Measurements from ENCODE around the gene LPIN2. TPM values are rescaled to one million over a fixed set of nuclear protein-coding genes. Genes with fewer than 3 reads are reported as not detected.

LPIN2 gene
- total and polyA plus RNA-seq, 2 of the 13 experiments (the other 11 are each of a cell fraction or from before 2014, with no cell fraction given): 46.0 to 119 TPM

DNA sequence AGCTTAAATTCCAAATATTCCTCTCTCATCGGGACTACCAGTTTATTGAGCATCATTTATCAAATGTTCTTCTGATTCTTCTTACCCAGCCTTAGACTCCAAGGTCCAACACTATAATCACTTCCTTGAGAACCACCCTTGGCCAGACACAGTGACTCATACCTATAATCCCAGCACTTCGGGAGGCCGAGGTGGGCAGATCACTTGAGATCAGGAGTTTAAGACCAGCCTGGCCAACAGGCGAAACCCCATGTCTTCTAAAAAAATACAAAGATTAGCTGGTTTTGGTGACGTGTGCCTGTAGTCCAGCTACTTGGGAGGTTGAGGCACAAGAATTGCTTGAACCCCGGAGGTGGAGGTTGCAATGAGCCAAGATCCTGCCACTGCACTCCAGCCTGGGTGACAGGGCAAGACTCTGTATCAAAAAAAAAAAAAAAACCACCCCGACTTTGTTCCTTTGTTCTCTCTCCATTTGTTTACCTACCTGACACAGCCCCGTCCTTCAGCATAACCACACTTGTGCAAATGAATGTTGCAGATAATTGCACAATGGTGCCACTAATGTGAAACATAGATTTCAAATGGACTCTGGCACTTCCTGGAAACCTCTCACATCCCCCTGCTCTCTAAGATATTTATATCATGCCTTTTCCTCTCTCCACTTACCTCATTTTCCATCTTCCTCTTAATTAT is 38.9 kb upstream of the LPIN2 start (continued):
- TF ChIP-seq, protein P1, sequence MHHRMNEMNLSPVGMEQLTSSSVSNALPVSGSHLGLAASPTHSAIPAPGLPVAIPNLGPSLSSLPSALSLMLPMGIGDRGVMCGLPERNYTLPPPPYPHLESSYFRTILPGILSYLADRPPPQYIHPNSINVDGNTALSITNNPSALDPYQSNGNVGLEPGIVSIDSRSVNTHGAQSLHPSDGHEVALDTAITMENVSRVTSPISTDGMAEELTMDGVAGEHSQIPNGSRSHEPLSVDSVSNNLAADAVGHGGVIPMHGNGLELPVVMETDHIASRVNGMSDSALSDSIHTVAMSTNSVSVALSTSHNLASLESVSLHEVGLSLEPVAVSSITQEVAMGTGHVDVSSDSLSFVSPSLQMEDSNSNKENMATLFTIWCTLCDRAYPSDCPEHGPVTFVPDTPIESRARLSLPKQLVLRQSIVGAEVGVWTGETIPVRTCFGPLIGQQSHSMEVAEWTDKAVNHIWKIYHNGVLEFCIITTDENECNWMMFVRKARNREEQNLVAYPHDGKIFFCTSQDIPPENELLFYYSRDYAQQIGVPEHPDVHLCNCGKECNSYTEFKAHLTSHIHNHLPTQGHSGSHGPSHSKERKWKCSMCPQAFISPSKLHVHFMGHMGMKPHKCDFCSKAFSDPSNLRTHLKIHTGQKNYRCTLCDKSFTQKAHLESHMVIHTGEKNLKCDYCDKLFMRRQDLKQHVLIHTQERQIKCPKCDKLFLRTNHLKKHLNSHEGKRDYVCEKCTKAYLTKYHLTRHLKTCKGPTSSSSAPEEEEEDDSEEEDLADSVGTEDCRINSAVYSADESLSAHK (CRISPR knock-in tag; IDR thresholded peaks at IDR 0.05; ENCODE audit: borderline replicate concordance): no peak
- TF ChIP-seq CBX2 (IDR thresholded peaks at IDR 0.05; ENCODE audit: low read depth, low read length) (no peak), CBX2 (CRISPR knock-in tag; IDR thresholded peaks at IDR 0.05; ENCODE audit: low read depth) (no peak), TCF7L2 (IDR thresholded peaks at IDR 0.05; ENCODE audit: low read depth, low read length) (peak; percentile 84), ZNF564 (CRISPR knock-in tag; IDR thresholded peaks at IDR 0.05) (peak; percentile 53; the same call in 1 of the 2 replicates), ZNF792 (CRISPR knock-in tag; IDR thresholded peaks at IDR 0.05) (0 out of 2 replicates have a peak, but pooled peaks have one; percentile 30), TOPORS (CRISPR knock-in tag; IDR thresholded peaks at IDR 0.05) (peak; percentile 86), GABPA (IDR thresholded peaks at IDR 0.05; ENCODE audit: low read depth, low read length) (no peak), GABPA (CRISPR knock-in tag; IDR thresholded peaks at IDR 0.05; ENCODE audit: low read depth) (peak; percentile 52; the same call in 1 of the 2 replicates), IRF2 (CRISPR knock-in tag; IDR thresholded peaks at IDR 0.05) (peak; percentile 82), PHF21A (CRISPR knock-in tag; IDR thresholded peaks at IDR 0.05) (peak; percentile 93), ETV5 (CRISPR knock-in tag; IDR thresholded peaks at IDR 0.05; ENCODE audit: borderline replicate concordance) (peak; percentile 94), CREM (IDR thresholded peaks at IDR 0.05) (peak; percentile 92), CREM (CRISPR knock-in tag; IDR thresholded peaks at IDR 0.05) (no peak), DR1 (CRISPR knock-in tag; IDR thresholded peaks at IDR 0.05) (no peak), RXRB (CRISPR knock-in tag; IDR thresholded peaks at IDR 0.05; ENCODE audit: borderline replicate concordance) (peak; percentile 95), ZNF839 (CRISPR knock-in tag; IDR thresholded peaks at IDR 0.05; ENCODE audit: borderline replicate concordance) (no peak), GATA4 (IDR thresholded peaks at IDR 0.05; ENCODE audit: borderline replicate concordance, low read depth) (peak; percentile 94; the same call in 1 of the 2 replicates), ISL2 (CRISPR knock-in tag; IDR thresholded peaks at IDR 0.05) (peak; percentile 93), TCF12 (IDR thresholded peaks at IDR 0.05) (no peak), TCF12 (CRISPR knock-in tag; IDR thresholded peaks at IDR 0.05) (peak; percentile 33; the same call in 1 of the 2 replicates), PITX1 (CRISPR knock-in tag; IDR thresholded peaks at IDR 0.05) (peak; percentile 56)
- TF ChIP-seq, protein P2, sequence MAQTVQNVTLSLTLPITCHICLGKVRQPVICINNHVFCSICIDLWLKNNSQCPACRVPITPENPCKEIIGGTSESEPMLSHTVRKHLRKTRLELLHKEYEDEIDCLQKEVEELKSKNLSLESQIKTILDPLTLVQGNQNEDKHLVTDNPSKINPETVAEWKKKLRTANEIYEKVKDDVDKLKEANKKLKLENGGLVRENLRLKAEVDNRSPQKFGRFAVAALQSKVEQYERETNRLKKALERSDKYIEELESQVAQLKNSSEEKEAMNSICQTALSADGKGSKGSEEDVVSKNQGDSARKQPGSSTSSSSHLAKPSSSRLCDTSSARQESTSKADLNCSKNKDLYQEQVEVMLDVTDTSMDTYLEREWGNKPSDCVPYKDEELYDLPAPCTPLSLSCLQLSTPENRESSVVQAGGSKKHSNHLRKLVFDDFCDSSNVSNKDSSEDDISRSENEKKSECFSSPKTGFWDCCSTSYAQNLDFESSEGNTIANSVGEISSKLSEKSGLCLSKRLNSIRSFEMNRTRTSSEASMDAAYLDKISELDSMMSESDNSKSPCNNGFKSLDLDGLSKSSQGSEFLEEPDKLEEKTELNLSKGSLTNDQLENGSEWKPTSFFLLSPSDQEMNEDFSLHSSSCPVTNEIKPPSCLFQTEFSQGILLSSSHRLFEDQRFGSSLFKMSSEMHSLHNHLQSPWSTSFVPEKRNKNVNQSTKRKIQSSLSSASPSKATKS (CRISPR knock-in tag; IDR thresholded peaks at IDR 0.05): peak; percentile 59; the same call in 1 of the 2 replicates
- TF ChIP-seq, protein P3, sequence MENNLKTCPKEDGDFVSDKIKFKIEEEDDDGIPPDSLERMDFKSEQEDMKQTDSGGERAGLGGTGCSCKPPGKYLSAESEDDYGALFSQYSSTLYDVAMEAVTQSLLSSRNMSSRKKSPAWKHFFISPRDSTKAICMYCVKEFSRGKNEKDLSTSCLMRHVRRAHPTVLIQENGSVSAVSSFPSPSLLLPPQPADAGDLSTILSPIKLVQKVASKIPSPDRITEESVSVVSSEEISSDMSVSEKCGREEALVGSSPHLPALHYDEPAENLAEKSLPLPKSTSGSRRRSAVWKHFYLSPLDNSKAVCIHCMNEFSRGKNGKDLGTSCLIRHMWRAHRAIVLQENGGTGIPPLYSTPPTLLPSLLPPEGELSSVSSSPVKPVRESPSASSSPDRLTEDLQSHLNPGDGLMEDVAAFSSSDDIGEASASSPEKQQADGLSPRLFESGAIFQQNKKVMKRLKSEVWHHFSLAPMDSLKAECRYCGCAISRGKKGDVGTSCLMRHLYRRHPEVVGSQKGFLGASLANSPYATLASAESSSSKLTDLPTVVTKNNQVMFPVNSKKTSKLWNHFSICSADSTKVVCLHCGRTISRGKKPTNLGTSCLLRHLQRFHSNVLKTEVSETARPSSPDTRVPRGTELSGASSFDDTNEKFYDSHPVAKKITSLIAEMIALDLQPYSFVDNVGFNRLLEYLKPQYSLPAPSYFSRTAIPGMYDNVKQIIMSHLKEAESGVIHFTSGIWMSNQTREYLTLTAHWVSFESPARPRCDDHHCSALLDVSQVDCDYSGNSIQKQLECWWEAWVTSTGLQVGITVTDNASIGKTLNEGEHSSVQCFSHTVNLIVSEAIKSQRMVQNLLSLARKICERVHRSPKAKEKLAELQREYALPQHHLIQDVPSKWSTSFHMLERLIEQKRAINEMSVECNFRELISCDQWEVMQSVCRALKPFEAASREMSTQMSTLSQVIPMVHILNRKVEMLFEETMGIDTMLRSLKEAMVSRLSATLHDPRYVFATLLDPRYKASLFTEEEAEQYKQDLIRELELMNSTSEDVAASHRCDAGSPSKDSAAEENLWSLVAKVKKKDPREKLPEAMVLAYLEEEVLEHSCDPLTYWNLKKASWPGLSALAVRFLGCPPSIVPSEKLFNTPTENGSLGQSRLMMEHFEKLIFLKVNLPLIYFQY (CRISPR knock-in tag; IDR thresholded peaks at IDR 0.05; ENCODE audit: borderline replicate concordance): peak; percentile 54; the same call in 1 of the 2 replicates

Data from HepG2 (cell line).